Fibroblast of skin of abdomen (primary cell): ENCODE results near the gene ZDHHC21.

ENCODE experiments used
- DNase-seq: peaks from one replicate; pipeline ENCODE4 v3.0.0-alpha.2; 2013

The ZDHHC21 gene

DNA sequence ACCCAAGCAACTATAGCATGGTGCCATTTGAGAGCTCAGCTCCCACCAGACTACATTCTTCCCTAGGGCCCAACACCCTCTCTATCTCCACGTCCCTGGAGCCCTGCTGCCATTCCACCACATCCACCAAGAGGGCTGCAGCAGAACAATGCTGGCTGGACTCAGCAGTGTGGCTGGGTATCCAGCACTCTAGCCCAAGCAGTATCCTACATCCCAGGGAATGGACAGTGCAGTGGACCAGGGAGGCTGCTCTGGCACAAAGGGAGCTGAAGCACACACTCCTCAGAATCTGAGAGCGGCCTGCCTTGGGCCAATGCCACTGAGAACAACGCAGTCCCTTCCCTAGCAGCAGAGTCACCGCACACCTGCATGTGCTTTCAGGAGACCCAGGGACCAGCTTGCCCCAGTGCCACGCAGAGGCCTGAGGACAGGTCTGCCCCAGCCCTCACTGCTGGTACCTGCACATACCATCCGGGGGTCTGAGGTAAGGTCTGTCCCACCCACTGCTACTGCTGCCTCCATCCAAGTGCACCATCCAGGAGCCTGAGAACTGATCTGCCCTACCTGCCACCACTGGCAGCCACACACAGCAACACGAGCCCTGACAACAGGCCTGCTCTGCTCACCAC lies 95.9 kb downstream of the ZDHHC21 start:
- no peak for DNase-seq

DNA sequence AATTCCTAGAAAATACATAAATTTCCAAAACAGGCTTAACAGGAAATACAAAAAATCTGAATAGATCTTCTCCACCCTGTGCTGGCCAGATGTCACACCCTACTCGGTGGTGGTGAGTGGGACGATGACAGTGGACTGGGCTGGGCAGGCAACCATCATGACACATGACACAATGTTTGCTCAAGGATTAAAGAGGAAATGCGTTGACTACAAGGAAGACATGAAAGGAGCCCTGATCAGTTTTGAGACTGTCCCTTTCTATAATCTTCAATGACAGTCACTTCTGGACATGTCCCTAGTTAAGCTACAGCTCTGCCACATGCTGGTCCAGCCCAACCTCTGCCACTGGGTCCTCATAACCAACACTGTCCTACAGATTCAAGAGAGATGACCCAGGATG lies 99.8 kb downstream of the ZDHHC21 start:
- no peak for DNase-seq

DNA sequence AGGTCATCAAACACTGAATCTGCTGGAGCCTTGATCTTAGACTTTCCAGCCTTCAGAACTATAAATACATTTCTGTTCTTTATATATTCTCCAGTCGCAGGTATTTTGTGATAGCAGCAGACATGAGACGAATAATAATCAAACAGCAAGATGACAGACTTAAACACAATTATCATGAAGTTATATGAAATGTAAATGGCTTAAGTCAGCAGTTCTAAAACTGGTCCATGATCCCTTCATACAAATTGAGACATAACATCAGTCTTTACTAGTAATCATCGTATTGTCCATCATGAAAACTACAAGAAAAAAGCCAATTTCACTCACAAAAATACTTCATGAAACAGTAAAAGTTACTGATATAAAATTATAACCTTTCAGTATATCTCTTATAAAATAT lies 101.8 kb downstream of the ZDHHC21 start:
- no peak for DNase-seq

DNA sequence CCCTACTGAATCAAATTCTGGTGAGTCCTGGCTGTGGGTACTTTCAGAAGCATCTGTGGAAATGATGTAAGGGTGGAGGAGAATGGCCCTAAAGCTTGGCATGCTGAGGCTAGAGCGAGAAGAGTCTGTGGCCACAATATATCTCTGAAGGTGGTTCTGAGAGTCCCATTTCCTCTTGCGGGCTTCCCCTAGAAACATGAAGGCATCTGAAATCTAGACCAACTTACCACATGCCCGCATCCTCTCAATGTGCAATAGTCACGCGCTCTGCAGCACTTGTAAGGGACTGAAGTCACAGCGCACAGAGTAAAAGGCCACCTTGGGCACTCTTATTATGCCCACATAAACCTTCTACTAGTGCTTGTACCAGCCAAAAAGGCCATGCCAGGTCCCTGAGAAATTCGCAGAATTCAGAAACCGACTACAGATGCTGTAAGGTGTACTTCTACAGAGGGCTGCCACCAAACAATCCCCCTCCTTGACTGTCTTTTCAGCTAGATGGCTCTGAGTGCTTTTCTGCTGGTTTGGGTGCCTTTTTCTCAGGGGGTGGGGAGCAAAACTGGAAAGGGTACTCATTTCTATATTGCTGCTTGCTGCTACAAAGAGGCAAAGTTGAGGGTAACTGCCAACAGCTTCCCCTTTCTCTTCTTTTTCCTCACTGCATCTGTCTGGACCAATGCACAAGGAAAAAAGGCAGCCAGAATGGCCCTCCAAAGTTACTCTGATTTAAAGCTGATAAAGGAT lies 107.3 kb downstream of the ZDHHC21 start:
- DNase-seq: no peak

DNA sequence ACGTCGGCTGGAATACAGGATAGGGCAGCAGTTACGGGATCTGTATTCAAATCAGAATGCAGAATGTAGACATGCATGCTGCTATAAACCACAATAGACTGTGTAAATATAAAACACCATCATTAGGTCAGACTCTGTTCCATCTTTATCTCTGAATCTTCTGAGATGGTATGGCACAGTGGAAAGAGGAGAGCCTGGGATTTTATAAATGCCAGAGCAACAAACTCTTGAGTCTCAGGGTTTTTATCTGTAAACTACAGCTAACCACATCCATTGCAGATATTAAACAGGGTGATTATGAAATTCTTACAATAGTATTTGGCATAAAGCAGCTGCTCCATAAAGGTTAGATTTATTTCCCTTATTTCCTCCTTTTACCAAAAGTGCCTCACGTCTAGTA lies 108.7 kb downstream of the ZDHHC21 start:
- no peak for DNase-seq

DNA sequence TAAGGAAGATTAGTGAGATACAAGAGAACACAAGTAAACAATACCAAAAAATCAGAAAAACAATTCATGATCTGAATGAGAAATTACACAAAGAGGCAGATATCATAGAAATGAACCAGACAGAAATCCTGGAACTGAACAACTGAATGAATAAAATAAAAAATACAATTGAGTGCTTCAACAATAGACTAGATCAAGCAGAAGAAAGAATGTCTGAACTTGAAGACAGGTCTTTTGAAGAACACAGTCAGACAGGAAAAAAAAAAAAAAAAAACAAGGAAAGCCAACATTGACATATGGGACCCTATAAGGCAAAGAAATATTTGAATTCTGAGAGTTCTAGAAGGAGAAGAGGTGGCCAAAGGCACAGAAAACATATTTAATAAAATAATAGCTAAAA lies 115.2 kb downstream of the ZDHHC21 start:
- DNase-seq: no peak

DNA sequence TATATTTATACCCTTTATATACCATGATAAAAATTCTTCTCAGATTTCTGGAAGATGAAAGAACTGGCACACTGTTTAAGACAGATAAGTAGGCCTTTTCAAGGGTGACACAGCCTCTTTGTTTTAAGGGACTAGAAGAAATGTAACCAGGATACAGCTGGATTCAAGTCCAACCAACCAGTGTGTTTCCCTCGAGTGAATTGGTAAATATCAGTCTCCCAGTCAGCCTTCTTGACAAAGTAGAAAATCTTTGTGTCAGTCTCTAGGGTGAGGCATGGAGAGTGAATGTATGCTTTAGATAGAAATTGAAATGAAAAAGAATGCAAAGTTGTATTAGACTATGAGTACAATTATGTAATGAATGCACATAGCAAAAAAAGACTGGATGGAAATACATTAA lies 119.1 kb downstream of the ZDHHC21 start:
- DNase-seq: no peak

DNA sequence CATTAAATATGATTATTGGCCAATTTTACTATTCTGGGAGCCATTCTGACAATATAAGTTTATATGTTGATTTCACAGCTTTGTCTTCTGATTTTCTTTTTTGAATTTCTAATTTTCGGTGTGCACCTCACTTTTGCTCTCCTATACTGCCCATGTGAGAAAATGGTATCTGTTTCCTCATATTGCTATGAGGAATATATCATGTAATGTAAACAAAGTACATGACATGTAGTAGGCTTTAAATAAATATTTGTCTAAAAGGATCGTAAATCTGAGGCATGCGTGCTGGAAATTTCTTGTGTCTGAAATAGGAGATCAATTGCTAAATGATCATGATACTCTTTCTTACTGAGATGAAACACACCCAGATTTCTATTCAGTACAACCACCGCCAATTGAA lies 119.9 kb downstream of the ZDHHC21 start:
- DNase-seq: no peak

DNA sequence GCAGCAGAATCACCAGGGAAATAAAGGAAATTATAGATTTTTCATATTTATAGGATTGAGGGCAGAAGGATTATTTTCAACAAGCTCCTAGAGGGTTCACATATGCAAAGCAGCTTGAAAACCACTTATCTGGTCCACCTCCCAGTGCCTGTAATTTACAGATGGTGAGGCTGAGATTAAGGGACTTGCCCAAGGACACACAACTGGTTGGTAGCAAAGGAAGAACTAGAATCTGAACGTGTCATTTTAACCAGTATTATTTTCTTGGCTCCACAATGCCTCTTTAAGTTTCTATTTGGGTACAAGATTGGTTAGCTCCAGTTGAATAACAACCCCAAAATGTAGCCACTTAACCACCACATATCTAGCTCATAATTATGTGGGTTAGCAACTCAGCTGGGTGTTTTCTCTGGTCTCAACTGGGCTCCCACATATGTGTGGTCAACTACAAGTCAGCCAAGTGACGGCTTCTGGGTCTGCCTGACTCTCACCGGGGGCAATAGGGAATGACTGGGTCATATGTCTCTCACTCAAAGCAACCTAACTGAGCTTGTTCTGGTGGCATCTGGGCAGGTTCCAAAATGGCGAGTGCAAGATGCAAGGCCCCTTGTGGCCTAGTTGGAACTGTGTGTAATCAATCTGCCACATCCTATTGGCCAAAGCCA lies 127.7 kb downstream of the ZDHHC21 start:
- DNase-seq: no peak

DNA sequence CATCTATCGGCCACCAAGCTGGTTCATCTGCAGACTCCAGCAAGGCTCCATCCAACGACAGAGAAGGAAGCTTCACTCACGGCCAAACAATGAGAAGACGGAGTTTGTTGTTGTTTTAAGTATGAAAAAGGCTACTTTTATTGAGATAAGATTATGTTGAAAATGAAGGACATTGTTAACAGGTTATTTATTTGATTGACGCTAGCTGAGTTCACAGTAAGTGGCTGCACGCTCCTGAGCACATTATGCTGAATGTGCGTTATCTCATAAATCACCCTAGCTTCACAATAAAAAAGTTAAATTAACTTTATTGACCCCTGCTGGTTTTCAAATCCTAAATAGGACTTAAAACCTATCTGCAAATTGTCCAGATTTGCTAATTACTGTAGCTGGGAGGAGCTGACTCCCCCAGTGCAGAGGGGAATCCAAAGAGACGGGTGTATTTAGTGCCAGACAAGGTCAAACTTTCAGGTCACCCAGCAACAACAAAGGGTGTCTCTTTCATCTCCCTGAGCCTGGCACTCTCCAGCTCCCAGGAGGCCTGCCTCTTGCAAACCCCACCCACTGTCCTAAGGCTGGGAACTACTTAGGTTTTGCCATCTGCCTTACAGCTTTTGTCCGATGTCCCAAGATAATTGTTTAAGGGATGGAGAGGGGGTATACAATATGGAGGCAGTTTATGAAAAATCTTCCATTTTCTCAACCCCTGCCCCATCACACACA lies 129.2 kb downstream of the ZDHHC21 start:
- no peak for DNase-seq

DNA sequence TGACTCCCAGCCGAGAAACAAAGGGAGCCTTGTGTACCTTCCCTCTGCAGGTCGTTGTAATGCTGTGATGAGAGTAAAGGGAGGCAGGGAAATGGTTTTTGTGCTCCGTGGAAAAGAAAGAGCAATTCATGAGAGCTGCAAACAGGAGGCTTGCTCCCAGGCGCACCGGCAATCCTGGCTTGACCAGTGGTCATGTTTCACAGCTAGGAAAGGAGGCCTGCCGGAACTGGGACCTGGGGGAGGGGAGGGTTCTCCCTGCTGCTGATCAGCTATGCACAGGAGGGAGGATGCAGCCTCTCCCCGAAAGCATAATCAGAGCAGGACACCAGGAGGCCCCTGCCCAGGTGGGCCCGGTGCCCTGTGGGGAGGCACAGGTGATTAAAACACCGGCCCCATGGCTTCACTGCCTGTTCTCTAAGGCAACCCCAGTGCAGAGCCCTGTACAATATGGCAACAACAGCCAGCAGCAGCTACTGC lies 131.3 kb downstream of the ZDHHC21 start:
- no peak for DNase-seq
